ENCODE data around the gene DYNC1LI1.
A peak's percentile ranks its signal among the peaks of the same experiment; 100 is the strongest.
"Not testable (repeated sequence)": the region's sequence is repeated elsewhere in the genome, so short reads cannot be mapped to it uniquely, and the experiment has no call there.

The DYNC1LI1 gene

GRCh38 chr3:32595323-32595722 is 24.7 kb upstream of the DYNC1LI1 start:
- no peaks in the 10 kb centered on the region for H3K4me1 Mint-ChIP-seq (ENCODE audit: low read depth)
- H3K27ac Mint-ChIP-seq, result no peak overlapping the region
- no peaks in the 10 kb centered on the region for H3K9me3 Mint-ChIP-seq
- H3K36me3 Mint-ChIP-seq (ENCODE audit: low read depth), result no peaks in the 10 kb centered on the region
- DNase-seq, result no peak
- no peak overlapping the region for H3K4me3 Mint-ChIP-seq
- H3K27me3 Mint-ChIP-seq, result peaks cover 9% of the 10 kb centered on the region

DNA sequence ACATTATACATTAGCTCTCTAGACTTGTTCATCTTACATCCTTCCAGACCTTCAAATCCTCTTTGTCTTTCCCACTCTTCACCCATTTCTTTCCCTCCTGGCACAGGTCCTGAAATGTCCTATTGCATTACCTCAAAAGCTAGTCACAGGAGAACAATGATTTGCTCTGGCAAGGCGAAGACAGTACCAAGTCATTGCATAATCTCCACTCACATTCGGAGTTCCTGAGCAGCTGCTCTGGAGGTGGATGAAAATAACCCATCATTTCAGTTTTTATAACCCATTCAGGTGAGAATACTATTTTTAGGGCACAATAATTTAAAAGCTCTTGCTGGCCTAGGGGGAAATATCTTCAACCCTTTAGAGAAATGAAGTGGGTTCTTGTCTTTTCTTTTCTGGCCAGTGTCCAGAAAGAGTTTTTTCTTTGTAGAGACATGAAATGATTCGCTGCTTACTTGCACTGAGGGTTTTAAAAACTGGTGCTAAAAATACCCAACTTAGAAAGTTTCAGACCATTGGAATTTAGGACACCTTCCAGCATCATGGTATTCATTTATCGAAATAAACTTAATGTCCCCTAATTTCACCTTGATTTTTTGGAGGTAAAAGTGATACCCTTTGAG is 23.4 kb upstream of the DYNC1LI1 start:
- Mint-ChIP-seq H3K36me3 (ENCODE audit: low read depth) (no peaks in the 10 kb centered on the region), H3K27me3 (peaks cover 2% of the 10 kb centered on the region), H3K27ac (no peak overlapping the region), H3K4me3 (no peak overlapping the region), H3K9me3 (no peaks in the 10 kb centered on the region), H3K4me1 (ENCODE audit: low read depth) (no peaks in the 10 kb centered on the region)
- DNase-seq, result no peak

DNA sequence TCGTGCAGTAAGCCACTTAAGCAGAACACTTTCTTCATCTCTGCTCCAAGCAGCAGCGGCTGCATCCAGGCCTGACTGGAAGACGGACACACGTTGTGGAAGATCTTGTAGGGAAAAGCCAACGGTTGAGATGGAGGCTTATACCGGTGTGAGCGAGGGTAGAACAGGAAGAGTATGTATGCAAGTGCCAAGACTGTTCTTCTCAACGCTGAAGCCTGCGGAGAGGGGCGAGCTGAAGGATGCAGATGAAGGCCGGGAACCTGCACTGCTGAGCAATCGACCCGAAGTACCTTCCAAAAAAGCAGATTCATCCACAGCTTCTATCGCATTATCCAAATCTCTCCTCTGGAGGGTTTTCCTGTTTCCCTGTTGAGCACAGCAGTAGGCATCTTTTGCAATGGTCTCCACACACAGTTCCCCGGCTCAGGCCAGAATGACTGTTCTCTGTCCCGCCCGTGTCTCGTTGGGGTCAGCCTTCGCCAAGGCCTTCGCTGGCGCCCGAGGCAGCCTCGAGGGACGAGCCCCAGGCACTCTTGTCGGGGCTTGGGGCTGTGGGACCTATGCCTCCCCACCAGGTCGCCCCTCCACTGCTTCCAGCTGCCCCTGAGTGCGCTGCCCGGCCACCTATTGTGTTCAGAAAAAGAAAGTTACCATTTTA is 22.2 kb upstream of the DYNC1LI1 start:
- Mint-ChIP-seq H3K27ac (no peak overlapping the region), H3K36me3 (ENCODE audit: low read depth) (no peaks in the 10 kb centered on the region), H3K27me3 (peaks cover 2% of the 10 kb centered on the region), H3K4me1 (ENCODE audit: low read depth) (no peaks in the 10 kb centered on the region), H3K9me3 (no peaks in the 10 kb centered on the region), H3K4me3 (no peak overlapping the region)
- DNase-seq, result no peak

GRCh38 chr3:32592011-32592410 is 21.4 kb upstream of the DYNC1LI1 start:
- Mint-ChIP-seq H3K9me3 (no peaks in the 10 kb centered on the region), H3K27me3 (peaks cover 2% of the 10 kb centered on the region), H3K4me1 (ENCODE audit: low read depth) (no peaks in the 10 kb centered on the region), H3K4me3 (no peak overlapping the region), H3K27ac (no peak overlapping the region), H3K36me3 (ENCODE audit: low read depth) (no peaks in the 10 kb centered on the region)
- no peak for DNase-seq

GRCh38 chr3:32591186-32591585 is 20.5 kb upstream of the DYNC1LI1 start:
- no peak for DNase-seq
- H3K27me3 Mint-ChIP-seq, result peaks cover 2% of the 10 kb centered on the region

GRCh38 chr3:32586356-32586755 is 15.7 kb upstream of the DYNC1LI1 start:
- no peak overlapping the region for H3K27ac Mint-ChIP-seq
- H3K4me1 Mint-ChIP-seq (ENCODE audit: low read depth), result no peaks in the 10 kb centered on the region
- no peaks in the 10 kb centered on the region for H3K9me3 Mint-ChIP-seq
- H3K27me3 Mint-ChIP-seq, result no peaks in the 10 kb centered on the region
- DNase-seq, result no peak
- no peaks in the 10 kb centered on the region for H3K36me3 Mint-ChIP-seq (ENCODE audit: low read depth)
- no peak overlapping the region for H3K4me3 Mint-ChIP-seq

More at GRCh38 chr3:32591186-32591585, 20.5 kb upstream of the DYNC1LI1 start:
- Mint-ChIP-seq H3K27ac (no peak overlapping the region), H3K4me3 (no peak overlapping the region), H3K9me3 (no peaks in the 10 kb centered on the region), H3K36me3 (ENCODE audit: low read depth) (no peaks in the 10 kb centered on the region), H3K4me1 (ENCODE audit: low read depth) (no peaks in the 10 kb centered on the region)

- H3K4me3 Mint-ChIP-seq, result no peak overlapping the region
- no peaks in the 10 kb centered on the region for H3K36me3 Mint-ChIP-seq (ENCODE audit: low read depth)
- no peaks in the 10 kb centered on the region for H3K27me3 Mint-ChIP-seq
- H3K9me3 Mint-ChIP-seq, result no peaks in the 10 kb centered on the region
- no peak for DNase-seq
- no peaks in the 10 kb centered on the region for H3K4me1 Mint-ChIP-seq (ENCODE audit: low read depth)
- H3K27ac Mint-ChIP-seq, result no peak overlapping the region
These were observed 14.0 kb upstream of the DYNC1LI1 start for GRCh38 chr3:32584660-32585059.

- Mint-ChIP-seq H3K27ac (no peak overlapping the region), H3K9me3 (no peaks in the 10 kb centered on the region), H3K4me3 (no peak overlapping the region), H3K4me1 (ENCODE audit: low read depth) (peaks cover 2% of the 10 kb centered on the region), H3K36me3 (ENCODE audit: low read depth) (no peaks in the 10 kb centered on the region), H3K27me3 (no peaks in the 10 kb centered on the region)
- no peak for DNase-seq
These were observed 13.1 kb upstream of the DYNC1LI1 start for GRCh38 chr3:32583708-32584107.

DNA sequence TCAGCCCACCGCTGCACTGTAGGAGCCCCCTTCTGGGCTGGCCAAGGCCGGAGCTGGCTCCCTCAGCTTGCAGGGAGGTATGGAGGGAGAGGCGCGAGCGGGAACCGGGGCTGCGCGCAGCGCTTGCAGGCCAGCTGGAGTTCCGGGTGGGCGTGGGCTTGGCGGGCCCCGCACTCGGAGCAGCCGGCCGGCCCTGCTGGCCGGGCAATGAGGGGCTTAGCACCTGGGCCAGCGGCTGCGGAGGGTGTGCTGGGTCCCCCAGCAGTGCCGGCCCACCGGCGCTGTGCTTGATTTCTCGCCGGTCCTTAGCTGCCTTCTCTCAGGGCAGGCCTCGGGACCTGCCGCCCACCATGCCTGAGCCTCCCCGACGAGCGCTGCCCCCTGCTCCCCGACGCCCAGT is 8.0 kb upstream of the DYNC1LI1 start:
- not testable (repeated sequence) for H3K4me3 Mint-ChIP-seq; DNase-seq; H3K27ac Mint-ChIP-seq; H3K27me3 Mint-ChIP-seq; H3K9me3 Mint-ChIP-seq; H3K36me3 Mint-ChIP-seq (ENCODE audit: low read depth)
- H3K4me1 Mint-ChIP-seq (ENCODE audit: low read depth), result peaks cover 15% of the 10 kb centered on the region

DNA sequence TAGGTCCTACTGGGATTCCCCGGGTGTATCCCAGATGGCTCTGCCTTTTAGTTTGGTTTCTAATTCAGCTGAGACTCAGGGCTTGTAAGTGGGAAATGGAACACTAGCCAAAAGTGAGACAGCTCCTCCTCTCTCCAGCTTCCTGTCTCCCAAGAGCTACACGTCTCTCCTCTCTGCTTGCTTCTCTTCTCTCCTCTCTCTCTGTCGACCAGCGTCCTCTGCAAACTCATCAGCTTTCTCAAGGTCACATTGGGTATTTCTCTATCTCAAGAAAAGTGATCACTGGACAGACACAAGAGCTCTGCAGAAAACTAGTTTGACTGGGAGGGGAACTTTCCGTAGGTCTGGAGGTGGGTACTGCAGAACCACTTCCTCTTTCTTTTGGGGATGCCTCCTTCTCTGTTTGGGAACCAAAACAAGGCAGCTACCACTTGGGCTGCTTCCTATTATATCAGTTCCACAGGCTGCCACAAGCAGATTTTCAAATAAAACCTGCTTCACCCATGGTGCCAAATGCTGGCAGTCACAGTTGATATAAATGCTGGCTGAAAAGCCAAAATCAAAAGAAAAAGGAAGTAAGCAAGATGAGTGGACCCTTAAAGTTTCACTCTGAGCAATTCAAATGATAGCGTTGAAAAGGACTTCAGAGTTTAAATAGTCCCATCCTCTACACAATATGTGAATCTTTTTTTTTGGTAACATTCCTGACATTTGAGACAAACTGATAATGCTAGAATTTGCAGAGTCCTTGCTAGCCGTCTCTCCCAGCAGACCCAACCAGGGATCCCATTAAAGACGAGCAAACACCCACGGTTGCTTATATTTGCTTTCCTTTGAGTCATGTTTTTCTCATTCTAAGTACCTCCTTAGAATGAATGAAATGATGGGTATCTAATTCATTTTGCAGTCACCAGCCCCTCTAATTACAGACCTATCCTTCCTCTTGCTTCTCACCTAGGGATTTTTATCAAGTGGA is 7.2 kb upstream of the DYNC1LI1 start:
- no peaks in the 10 kb centered on the region for H3K9me3 Mint-ChIP-seq
- no peak for DNase-seq
- peak overlapping the region; percentile 56 for H3K4me3 Mint-ChIP-seq
- H3K27ac Mint-ChIP-seq, result peak overlapping the region; percentile 72
- no peaks in the 10 kb centered on the region for H3K27me3 Mint-ChIP-seq
- H3K36me3 Mint-ChIP-seq (ENCODE audit: low read depth), result no peaks in the 10 kb centered on the region
- H3K4me1 Mint-ChIP-seq (ENCODE audit: low read depth), result peaks cover 15% of the 10 kb centered on the region

DNA sequence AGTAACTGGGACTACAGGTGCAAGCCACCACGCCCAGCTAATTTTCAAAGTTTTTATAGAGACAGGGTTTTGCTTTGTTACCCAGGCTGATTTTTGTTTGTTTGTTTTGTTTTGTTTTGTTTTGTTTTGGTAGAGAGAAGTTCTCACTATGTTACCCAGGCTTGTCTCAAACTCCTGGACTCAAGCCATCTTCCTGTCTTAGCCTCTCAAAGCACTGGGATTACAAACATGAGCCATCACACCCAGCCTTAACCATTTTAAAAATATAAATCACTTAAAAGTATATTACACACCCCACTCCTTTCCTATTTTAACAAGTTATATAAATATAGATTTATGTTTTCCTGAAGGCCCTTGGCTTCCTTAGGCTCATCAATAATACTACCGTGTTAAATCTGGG is 6.5 kb upstream of the DYNC1LI1 start:
- no peak for DNase-seq
- no peaks in the 10 kb centered on the region for H3K9me3 Mint-ChIP-seq
- H3K36me3 Mint-ChIP-seq (ENCODE audit: low read depth), result no peaks in the 10 kb centered on the region
- peaks cover 15% of the 10 kb centered on the region for H3K4me1 Mint-ChIP-seq (ENCODE audit: low read depth)
- H3K4me3 Mint-ChIP-seq, result peak overlapping the region; percentile 56
- H3K27ac Mint-ChIP-seq, result no peak overlapping the region
- H3K27me3 Mint-ChIP-seq, result no peaks in the 10 kb centered on the region

DNA sequence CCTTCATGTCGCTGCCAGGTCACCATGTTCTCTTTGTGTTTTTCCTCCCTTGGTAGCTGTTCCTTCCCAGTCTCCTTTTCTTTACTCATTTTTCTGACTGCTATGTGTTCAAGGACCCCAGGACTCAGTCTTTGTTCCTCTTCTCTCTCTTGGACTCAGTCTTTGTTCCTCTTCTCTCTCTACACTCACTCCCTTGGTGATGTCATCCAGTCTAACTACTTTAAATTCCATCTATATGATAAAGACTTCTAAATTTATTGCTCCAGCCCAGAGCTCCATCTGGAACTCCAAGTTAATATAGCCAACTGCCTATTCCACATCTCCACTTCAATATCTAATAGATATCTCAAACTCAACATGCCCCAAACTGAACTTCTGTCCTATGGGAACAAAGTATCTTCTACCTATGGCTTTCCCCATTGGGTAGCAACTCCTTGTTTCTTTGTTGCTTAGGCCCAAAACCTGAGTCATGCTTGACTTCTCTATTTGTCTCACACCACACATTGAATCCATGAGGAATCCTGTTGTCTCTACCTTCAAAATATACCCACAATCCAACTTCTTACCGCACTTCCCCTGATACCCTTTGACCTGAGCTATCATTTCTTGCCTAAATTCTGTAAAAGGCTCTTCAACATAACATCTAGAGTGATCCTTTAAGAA is 4.9 kb upstream of the DYNC1LI1 start:
- DNase-seq, result no peak
- no peaks in the 10 kb centered on the region for H3K9me3 Mint-ChIP-seq
- H3K27ac Mint-ChIP-seq, result no peak overlapping the region
- peaks cover 6% of the 10 kb centered on the region for H3K36me3 Mint-ChIP-seq (ENCODE audit: low read depth)
- H3K4me1 Mint-ChIP-seq (ENCODE audit: low read depth), result peaks cover 22% of the 10 kb centered on the region
- H3K4me3 Mint-ChIP-seq, result no peak overlapping the region
- H3K27me3 Mint-ChIP-seq, result no peaks in the 10 kb centered on the region

DNA sequence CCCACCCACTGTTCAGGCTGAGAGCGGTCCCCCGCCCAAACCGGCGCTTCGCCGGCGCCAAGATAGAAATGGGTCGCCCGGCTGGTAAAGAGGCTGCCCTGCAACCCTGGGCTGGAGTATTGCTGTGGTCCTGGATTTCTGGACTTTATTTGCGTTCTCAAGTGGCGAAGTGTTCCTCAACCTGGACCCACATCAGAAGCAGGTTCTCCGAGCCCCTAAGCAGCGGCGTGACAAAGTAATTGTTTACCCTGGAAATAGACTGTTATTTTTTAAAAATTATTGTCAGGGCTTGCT is 481 bp upstream of the DYNC1LI1 start:
- DNase-seq, result no peak
- H3K36me3 Mint-ChIP-seq (ENCODE audit: low read depth), result peaks cover 28% of the 10 kb centered on the region
- peaks cover 28% of the 10 kb centered on the region for H3K4me1 Mint-ChIP-seq (ENCODE audit: low read depth)
- H3K27ac Mint-ChIP-seq, result peak overlapping the region; percentile 96
- H3K27me3 Mint-ChIP-seq, result no peaks in the 10 kb centered on the region
- peak overlapping the region; percentile 92 for H3K4me3 Mint-ChIP-seq
- H3K9me3 Mint-ChIP-seq, result no peaks in the 10 kb centered on the region

DNA sequence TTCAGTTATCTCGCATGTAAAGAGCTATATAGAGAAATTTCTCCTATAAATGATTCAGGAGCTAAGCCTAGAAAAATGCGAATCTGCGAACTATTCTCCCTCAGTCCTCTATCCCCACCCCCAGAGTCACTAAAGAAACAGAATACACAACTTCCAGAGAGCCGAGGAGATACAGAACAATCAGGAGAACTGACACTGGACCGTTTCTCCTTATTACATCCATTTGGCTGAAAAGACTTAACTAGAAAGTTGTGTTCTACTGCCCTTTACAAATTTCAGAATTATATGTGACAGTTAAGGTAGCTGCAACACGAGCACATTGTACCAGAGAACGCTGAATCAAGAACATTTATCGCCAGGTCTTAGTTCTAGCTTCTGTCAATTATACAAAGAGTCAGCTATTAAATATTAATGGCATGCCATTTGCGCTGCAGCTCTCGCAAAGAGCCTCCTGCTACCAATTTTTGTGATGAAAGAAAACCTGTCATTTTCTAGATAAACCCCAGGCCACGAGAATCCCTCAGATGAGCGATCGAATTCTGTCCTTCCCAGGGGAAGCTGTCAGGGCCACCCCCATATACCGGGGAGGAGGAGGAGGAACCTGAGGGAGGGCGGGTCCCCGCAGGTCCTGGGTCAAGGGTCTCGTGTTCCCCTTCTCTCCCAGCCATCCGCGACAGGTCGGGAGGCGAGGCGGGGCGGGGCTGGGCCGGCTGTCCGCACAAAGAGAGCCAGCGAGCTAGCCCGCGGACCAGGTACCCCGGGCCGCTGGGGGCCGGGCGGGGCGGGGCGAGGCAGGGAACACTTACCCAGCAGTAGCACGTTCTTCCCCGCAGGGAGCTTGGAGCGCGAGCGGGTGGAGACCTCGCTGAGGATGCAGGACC is 878 bp downstream of the DYNC1LI1 start:
- peak; percentile 76 for DNase-seq
- H3K9me3 Mint-ChIP-seq, result no peaks in the 10 kb centered on the region
- no peaks in the 10 kb centered on the region for H3K27me3 Mint-ChIP-seq
- H3K4me3 Mint-ChIP-seq, result peak overlapping the region; percentile 92
- peaks cover 31% of the 10 kb centered on the region for H3K4me1 Mint-ChIP-seq (ENCODE audit: low read depth)
- peak overlapping the region; percentile 90 for H3K27ac Mint-ChIP-seq
- H3K36me3 Mint-ChIP-seq (ENCODE audit: low read depth), result peaks cover 38% of the 10 kb centered on the region

All from activated T-cell treated with anti-CD3 and anti-CD28 coated beads, Interleukin-2, amount 50 U/mL, for 24 hours (primary cell).